H7 (cell line): ENCODE results near the gene LRTM2. TPM values are rescaled to one million over a fixed set of nuclear protein-coding genes. Genes with fewer than 3 reads are reported as not detected.

Source experiments
- DNase-seq: peaks from one replicate; pipeline ENCODE4 v3.0.0; 2012
- H3K27me3 ChIP-seq: 2 replicates; pipeline ENCODE4 v1.6.0; 2011; ENCODE audit warnings: mild to moderate bottlenecking, low read length; ENCODE audit not compliant: control insufficient read depth, insufficient read depth
- H3K36me3 ChIP-seq: replicated peaks from 2 replicates; pipeline ENCODE4 v1.5.1; 2011; ENCODE audit warnings: low read length; ENCODE audit not compliant: control insufficient read depth, insufficient read depth
- H3K4me3 ChIP-seq: 2 replicates; pipeline ENCODE4 v1.5.1; 2011; ENCODE audit warnings: low read depth, mild to moderate bottlenecking, control low read depth, low read length, moderate library complexity; ENCODE audit not compliant: insufficient read depth
- total RNA-seq: library from RNA; depleted of rRNA; stranded (reverse); fragments of >200 nt; shearing (Covaris generic); gene quantifications from 2 replicates; pipeline ENCODE4 v1.2.3, GENCODE V29; 2014

Gene LRTM2
- total RNA-seq, 1 experiment from 2014 or later, result 0.42 TPM

DNA sequence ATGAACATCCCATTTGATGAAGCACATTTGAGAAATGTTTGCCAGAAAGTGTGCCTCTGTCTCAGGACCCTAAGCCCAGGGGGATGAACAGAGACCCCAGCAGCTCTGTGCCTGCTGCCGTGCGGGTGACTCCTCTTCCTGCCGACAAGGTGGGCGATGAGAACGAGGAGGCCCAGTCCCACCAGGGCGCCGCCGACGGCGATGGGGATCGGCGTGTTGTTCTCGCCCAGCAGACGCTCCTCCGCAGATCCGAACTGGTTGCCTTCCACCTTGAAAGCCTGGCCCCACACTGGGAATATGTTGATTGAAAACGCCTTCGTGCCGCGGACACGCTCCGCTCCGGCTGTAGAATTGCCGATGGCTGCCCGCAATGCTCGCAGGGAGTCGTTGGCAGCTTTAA lies 44.1 kb downstream of the LRTM2 start:
- Histone ChIP-seq H3K27me3 (no peaks in the 10 kb centered on the region), H3K4me3 (no peak overlapping the region), H3K36me3 (no peaks in the 10 kb centered on the region)
- no peak for DNase-seq

DNA sequence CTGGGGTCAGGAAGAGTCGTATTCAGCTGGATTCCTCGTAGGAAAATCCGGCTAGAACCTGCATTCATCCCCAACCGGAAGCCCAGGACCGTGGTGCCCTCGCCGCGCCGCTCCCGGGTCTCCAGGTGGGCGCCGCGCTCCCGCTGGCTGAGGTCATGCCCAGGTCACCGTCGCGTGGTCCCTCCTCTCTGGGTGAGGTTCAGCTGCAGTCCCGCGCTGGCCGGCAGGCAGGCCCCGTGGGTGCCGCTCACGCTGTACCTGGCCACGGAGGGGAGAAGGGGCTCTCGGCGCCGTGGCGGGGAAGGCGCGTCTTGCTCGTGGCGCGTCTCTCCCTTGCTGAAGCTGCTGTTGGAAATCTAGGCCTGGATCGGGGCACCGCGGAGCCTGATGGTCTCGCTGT lies 44.5 kb downstream of the LRTM2 start:
- Histone ChIP-seq H3K36me3 (no peaks in the 10 kb centered on the region), H3K4me3 (no peak overlapping the region), H3K27me3 (no peaks in the 10 kb centered on the region)
- peak; percentile 56 for DNase-seq

DNA sequence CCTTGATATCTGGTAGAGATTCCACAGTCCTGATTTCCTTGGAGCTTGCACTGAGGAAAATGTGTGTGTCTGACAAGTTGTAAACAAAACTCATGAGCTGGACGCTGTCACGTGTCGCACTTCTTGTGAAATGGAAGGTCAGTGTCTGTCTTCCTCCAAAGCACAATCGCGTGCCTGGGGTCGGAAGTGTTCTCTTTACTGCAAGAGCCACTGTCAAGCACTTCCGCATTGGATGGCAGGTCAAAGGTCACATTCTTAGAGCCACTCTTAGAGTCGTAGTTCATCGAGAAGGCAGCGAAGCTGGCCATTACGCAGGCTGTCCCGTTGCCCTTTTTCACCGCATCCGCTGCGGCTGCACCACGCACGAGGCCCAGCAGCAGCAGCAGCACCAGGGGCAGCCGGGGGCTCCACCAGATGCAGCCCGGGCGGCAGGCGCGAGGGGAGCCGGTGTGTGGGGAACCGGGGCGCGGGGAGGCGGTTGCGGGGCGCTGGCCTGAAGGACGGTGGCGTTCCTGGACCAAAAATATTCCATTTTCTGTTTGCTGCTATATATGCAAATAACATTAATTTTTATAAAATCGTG lies 45.0 kb downstream of the LRTM2 start:
- no peak overlapping the region for H3K4me3 ChIP-seq
- no peak for DNase-seq
- H3K36me3 ChIP-seq, result no peaks in the 10 kb centered on the region
- H3K27me3 ChIP-seq, result no peaks in the 10 kb centered on the region

DNA sequence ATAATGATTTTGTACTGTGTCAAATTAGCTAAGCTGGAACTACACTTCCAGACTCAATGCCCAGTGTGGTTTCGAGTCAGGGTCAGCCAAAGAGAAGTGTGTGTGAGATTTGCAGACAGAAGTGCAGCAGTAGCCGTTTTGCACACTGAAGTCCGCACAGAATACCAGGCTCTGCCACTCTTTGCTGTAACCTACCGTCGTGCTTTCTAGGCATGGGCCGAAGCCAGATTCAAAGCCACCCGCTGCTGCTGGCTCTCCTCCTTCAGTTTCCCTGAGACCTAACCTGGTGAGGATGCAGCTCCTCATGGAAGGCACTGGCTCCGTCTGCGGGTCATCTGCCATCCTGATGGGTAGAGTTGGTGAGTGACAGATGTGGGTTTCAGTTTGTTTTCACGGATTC lies 48.8 kb downstream of the LRTM2 start:
- no peak overlapping the region for H3K4me3 ChIP-seq

GRCh38 chr12:1870086-1870485 lies 49.7 kb downstream of the LRTM2 start:
- no peak overlapping the region for H3K4me3 ChIP-seq
- no peak for DNase-seq
- no peaks in the 10 kb centered on the region for H3K36me3 ChIP-seq
- H3K27me3 ChIP-seq, result no peaks in the 10 kb centered on the region

More for the DNA sequence above, 48.8 kb downstream of the LRTM2 start:
- DNase-seq, result no peak
- Histone ChIP-seq H3K36me3 (no peaks in the 10 kb centered on the region), H3K27me3 (no peaks in the 10 kb centered on the region)

GRCh38 chr12:1870998-1871917 lies 50.9 kb downstream of the LRTM2 start:
- DNase-seq, result no peak
- Histone ChIP-seq H3K4me3 (no peak overlapping the region), H3K27me3 (no peaks in the 10 kb centered on the region), H3K36me3 (no peaks in the 10 kb centered on the region)

- H3K4me3 ChIP-seq, result no peak overlapping the region
- no peaks in the 10 kb centered on the region for H3K36me3 ChIP-seq
- DNase-seq, result no peak
- no peaks in the 10 kb centered on the region for H3K27me3 ChIP-seq
Observed at GRCh38 chr12:1872001-1872400, 51.6 kb downstream of the LRTM2 start.

GRCh38 chr12:1872448-1872847 lies 52.1 kb downstream of the LRTM2 start:
- Histone ChIP-seq H3K36me3 (no peaks in the 10 kb centered on the region), H3K27me3 (no peaks in the 10 kb centered on the region), H3K4me3 (no peak overlapping the region)
- no peak for DNase-seq

GRCh38 chr12:1873531-1874510 lies 53.5 kb downstream of the LRTM2 start:
- Histone ChIP-seq H3K27me3 (no peaks in the 10 kb centered on the region), H3K36me3 (no peaks in the 10 kb centered on the region), H3K4me3 (no peak overlapping the region)
- no peak for DNase-seq

DNA sequence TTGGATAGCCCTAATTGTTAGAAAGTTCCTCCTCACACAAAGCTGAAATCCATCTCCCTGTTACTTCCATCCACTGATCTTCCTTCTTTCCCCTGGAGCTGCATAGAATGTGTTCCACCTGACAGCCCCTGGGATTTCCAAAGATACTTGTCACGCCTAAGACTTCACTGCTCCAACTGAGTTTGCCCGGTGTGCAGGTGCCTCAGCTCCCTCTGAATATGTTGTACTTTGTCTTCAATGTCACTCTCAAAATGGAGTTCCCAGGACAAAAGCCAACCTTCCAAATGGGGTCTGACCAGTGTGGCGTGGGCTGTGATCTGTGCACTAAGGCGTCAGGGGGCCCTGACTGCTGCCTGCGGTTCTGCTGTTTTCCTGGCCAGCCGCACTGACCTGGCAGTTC lies 55.2 kb downstream of the LRTM2 start:
- Histone ChIP-seq H3K4me3 (no peak overlapping the region), H3K27me3 (no peaks in the 10 kb centered on the region), H3K36me3 (no peaks in the 10 kb centered on the region)
- DNase-seq, result no peak

GRCh38 chr12:1876086-1876485 lies 55.7 kb downstream of the LRTM2 start:
- no peak overlapping the region for H3K4me3 ChIP-seq
- no peak for DNase-seq
- H3K27me3 ChIP-seq, result no peaks in the 10 kb centered on the region
- no peaks in the 10 kb centered on the region for H3K36me3 ChIP-seq

GRCh38 chr12:1877169-1877878 lies 57.0 kb downstream of the LRTM2 start:
- H3K36me3 ChIP-seq, result no peaks in the 10 kb centered on the region
- no peak overlapping the region for H3K4me3 ChIP-seq
- DNase-seq, result no peak
- H3K27me3 ChIP-seq, result no peaks in the 10 kb centered on the region

- H3K36me3 ChIP-seq, result no peaks in the 10 kb centered on the region
- no peaks in the 10 kb centered on the region for H3K27me3 ChIP-seq
- DNase-seq, result no peak
- no peak overlapping the region for H3K4me3 ChIP-seq
Observed at GRCh38 chr12:1878214-1878613, 57.8 kb downstream of the LRTM2 start.

DNA sequence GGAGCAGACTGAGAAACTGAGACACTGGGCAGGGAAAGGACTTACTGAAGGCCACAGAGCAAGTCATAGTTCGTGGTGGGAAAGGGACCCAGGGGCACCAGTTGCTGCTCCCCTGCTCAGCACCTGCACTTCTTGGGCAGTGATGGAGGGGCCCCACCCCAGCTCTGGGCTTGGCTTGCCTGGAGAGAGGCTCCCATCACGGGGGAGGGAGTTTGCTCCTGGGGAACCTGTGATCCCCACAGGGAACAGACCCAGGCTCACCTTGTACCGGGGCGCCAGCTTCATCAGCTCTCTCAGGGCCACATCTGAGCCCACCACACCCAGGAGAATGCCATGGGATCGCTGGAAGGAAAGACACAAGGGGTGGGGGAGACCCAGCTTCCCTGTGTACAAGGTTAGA lies 58.3 kb downstream of the LRTM2 start:
- no peaks in the 10 kb centered on the region for H3K36me3 ChIP-seq
- no peak overlapping the region for H3K4me3 ChIP-seq
- DNase-seq, result no peak
- no peaks in the 10 kb centered on the region for H3K27me3 ChIP-seq
